Lower leg skin (tissue), 3 donors: Measurements from ENCODE around the gene CLDN14.

ENCODE experiments used
- CTCF ChIP-seq, 3 donors: fragments of 450-650 bp; IDR thresholded peaks; one replicate each; pipeline ENCODE4 v1.5.1; 2016; ENCODE audit warnings: antibody characterized with exemption in 3 of 3, mild to moderate bottlenecking in 3 of 3, moderate library complexity in 2 of 3
- POLR2A ChIP-seq, 2 donors: fragments of 450-650 bp; IDR thresholded peaks; one replicate each; pipeline ENCODE4 v1.6.1; 2016 to 2017; ENCODE audit warnings: antibody characterized with exemption in 2 of 2, mild to moderate bottlenecking in 1 of 2, moderate library complexity in 1 of 2

GRCh38 chr21:36466061-36466511 is 13.8 kb downstream of the CLDN14 start:
- TF ChIP-seq CTCF (IDR thresholded peaks at IDR 0.05) (no peak), POLR2A (IDR thresholded peaks at IDR 0.05) (no peak)
